Caco-2 (cell line): ENCODE data around the gene EHHADH. TPM values are rescaled to one million over a fixed set of nuclear protein-coding genes. Genes with fewer than 3 reads are reported as not detected.

Experiments used
- BruUV-seq: library from RNA; stranded (reverse); fragments of 400-500 nt; replicated peaks from 2 replicates; lab custom pipeline; 2021; lab: Mats Ljungman, UMichigan
- CTCF ChIA-PET: fragments of 300-600 bp; sonication (Branson Sonifier 250); formaldehyde crosslinking; loops from one replicate; lab custom pipeline; 2022; ENCODE audit warnings: antibody characterized with exemption; lab: Charles Lee
- POLR2A ChIA-PET: fragments of 300-600 bp; sonication (Branson Sonifier 250); formaldehyde crosslinking; loops from one replicate; lab custom pipeline; 2022; ENCODE audit warnings: antibody characterized with exemption; lab: Charles Lee
- DNase-seq, 2 experiments: peaks; one replicate each; pipeline versions ENCODE4 v3.0.0 to v3.0.0-alpha.2; 2020 to 2022
- H3K27me3 ChIP-seq: replicated peaks from 2 replicates; pipeline ENCODE4 v1.6.0; 2011; ENCODE audit warnings: low read length; ENCODE audit not compliant: control insufficient read depth, insufficient read depth
- H3K36me3 ChIP-seq: 2 replicates; pipeline ENCODE4 v1.5.1; 2011; ENCODE audit warnings: low read length; ENCODE audit not compliant: control insufficient read depth, insufficient read depth
- H3K4me1 ChIP-seq: fragments of 250-450 bp; sonication (Bioruptor Pico); 2 replicates; pipeline ENCODE4 v1.5.1; 2020; ENCODE audit warnings: mild to moderate bottlenecking
- H3K4me3 ChIP-seq: 2 replicates; pipeline ENCODE4 v1.5.1; 2011; ENCODE audit warnings: low read depth, mild to moderate bottlenecking, control low read depth, low read length
- H3K9me3 ChIP-seq: fragments of 250-450 bp; sonication (Bioruptor Pico); 2 replicates; pipeline ENCODE4 v1.5.1; 2020; ENCODE audit warnings: mild to moderate bottlenecking, moderate library complexity
- H3K27ac Mint-ChIP-seq: one replicate; pipeline ENCODE4 v1.8.0; 2022; ENCODE audit warnings: mixed read lengths; ENCODE audit not compliant: unreplicated experiment
- H3K27me3 Mint-ChIP-seq: one replicate; pipeline ENCODE4 v1.8.0; 2022; ENCODE audit warnings: mixed read lengths; ENCODE audit not compliant: insufficient read depth, unreplicated experiment
- H3K36me3 Mint-ChIP-seq: one replicate; pipeline ENCODE4 v1.8.0; 2022; ENCODE audit warnings: mild to moderate bottlenecking, mixed read lengths; ENCODE audit not compliant: insufficient read depth, unreplicated experiment
- H3K4me1 Mint-ChIP-seq: one replicate; pipeline ENCODE4 v1.8.0; 2022; ENCODE audit warnings: low read depth, mixed read lengths; ENCODE audit not compliant: unreplicated experiment
- H3K4me3 Mint-ChIP-seq: one replicate; pipeline ENCODE4 v1.8.0; 2022; ENCODE audit warnings: mild to moderate bottlenecking, moderate library complexity, mixed read lengths; ENCODE audit not compliant: unreplicated experiment
- H3K9me3 Mint-ChIP-seq: one replicate; pipeline ENCODE4 v1.8.0; 2022; ENCODE audit warnings: mixed read lengths; ENCODE audit not compliant: unreplicated experiment
- intact Hi-C: fragments of 100-400 bp; cut with micrococcal nuclease; formaldehyde crosslinking; loops from one replicate; pipeline ENCODE4 v1.10.0; 2022; ENCODE audit not compliant: unreplicated experiment
- total RNA-seq: library from RNA; stranded (reverse); gene quantifications from 2 replicates; pipeline ENCODE4 v1.2.3, GENCODE V29; 2022
- TF ChIP-seq, protein P1 (sequence below), 2 experiments: fragments of 200-600 bp in 1 of 2; IDR thresholded peaks; 1 replicate in 1 of 2; 2 replicates in 1 of 2; pipeline versions ENCODE4 v1.5.1 to v1.8.0; 2011 to 2022; ENCODE audit warnings: antibody characterized with exemption in 1 of 2, control low read depth in 1 of 2, inconsistent platforms in 1 of 2, low read depth in 1 of 2, low read length in 1 of 2, mild to moderate bottlenecking in 1 of 2, moderate library complexity in 1 of 2; ENCODE audit not compliant: insufficient read depth in 1 of 2, severe bottlenecking in 1 of 2, unreplicated experiment in 1 of 2

Gene EHHADH
- total RNA-seq, 1 experiment from 2014 or later, result 24.9 TPM

DNA sequence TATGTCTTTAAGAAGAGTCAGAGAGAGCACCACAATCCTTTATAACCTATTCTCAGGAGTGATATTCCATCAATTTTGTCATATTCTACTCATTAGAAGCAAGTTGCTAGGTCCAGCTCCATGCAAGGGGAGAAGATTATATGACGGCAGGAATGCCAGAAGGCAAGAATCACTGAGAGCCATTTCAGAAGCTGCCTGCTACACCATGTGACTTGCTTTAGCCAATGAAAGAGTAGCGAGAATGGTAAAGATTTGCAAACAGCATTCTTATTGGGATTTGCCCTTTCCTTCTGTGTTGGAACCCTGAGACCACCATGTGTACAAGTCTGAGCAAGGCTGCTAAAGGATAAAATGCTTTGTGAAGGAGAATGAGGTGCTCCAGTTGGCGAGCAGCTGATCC, 96.5 kb downstream of the EHHADH start:
- peaks cover 5% of the 10 kb centered on the region for H3K36me3 Mint-ChIP-seq
- no peak for DNase-seq
- no peaks in the 10 kb centered on the region for H3K36me3 ChIP-seq
- H3K4me3 Mint-ChIP-seq, result no peak overlapping the region
- ChIA-PET POLR2A (no interaction called here), CTCF (no interaction called here)
- intact Hi-C loops, result no loop called here
- TF ChIP-seq, protein P1, sequence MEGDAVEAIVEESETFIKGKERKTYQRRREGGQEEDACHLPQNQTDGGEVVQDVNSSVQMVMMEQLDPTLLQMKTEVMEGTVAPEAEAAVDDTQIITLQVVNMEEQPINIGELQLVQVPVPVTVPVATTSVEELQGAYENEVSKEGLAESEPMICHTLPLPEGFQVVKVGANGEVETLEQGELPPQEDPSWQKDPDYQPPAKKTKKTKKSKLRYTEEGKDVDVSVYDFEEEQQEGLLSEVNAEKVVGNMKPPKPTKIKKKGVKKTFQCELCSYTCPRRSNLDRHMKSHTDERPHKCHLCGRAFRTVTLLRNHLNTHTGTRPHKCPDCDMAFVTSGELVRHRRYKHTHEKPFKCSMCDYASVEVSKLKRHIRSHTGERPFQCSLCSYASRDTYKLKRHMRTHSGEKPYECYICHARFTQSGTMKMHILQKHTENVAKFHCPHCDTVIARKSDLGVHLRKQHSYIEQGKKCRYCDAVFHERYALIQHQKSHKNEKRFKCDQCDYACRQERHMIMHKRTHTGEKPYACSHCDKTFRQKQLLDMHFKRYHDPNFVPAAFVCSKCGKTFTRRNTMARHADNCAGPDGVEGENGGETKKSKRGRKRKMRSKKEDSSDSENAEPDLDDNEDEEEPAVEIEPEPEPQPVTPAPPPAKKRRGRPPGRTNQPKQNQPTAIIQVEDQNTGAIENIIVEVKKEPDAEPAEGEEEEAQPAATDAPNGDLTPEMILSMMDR (IDR thresholded peaks at IDR 0.05; ENCODE audit: insufficient read depth in 1 of 2, low read depth in 1 of 2, low read length in 1 of 2, severe bottlenecking in 1 of 2, unreplicated experiment in 1 of 2), result no peak
- H3K27me3 ChIP-seq, result no peaks in the 10 kb centered on the region
- no peak overlapping the region for H3K27ac Mint-ChIP-seq
- no peaks in the 10 kb centered on the region for H3K4me1 Mint-ChIP-seq
- H3K27me3 Mint-ChIP-seq, result no peaks in the 10 kb centered on the region
- no TSS peak for BruUV-seq
- no peaks in the 10 kb centered on the region for H3K4me1 ChIP-seq
- no peak overlapping the region for H3K4me3 ChIP-seq
- H3K9me3 Mint-ChIP-seq, result no peaks in the 10 kb centered on the region
- H3K9me3 ChIP-seq, result no peaks in the 10 kb centered on the region

DNA sequence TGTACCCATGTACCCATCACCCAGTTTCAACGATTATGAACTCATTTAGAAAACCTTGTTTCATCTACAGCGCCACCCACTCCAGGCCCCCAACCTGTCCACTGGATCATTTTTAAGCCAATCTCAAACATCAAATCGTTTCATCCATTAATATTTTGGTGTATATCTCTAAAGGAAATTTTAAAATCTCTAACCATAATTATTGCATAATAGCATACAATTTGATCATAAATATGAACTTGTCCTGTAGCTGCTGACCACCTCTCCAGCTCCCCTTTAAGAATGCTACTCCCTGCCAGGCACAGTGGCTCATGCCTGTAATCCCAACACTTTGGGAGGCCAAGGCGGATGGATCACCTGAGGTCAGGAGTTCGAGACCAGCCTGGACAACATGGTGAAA, 98.2 kb downstream of the EHHADH start:
- Mint-ChIP-seq H3K27ac (no peak overlapping the region), H3K27me3 (peaks cover 3% of the 10 kb centered on the region), H3K9me3 (no peaks in the 10 kb centered on the region), H3K4me1 (no peaks in the 10 kb centered on the region), H3K4me3 (no peak overlapping the region), H3K36me3 (peaks cover 5% of the 10 kb centered on the region)
- H3K9me3 ChIP-seq, result no peaks in the 10 kb centered on the region
- no peaks in the 10 kb centered on the region for H3K27me3 ChIP-seq
- CTCF ChIA-PET, result no interaction called here
- TF ChIP-seq, protein P1 (IDR thresholded peaks at IDR 0.05; ENCODE audit: insufficient read depth in 1 of 2, low read depth in 1 of 2, low read length in 1 of 2, severe bottlenecking in 1 of 2, unreplicated experiment in 1 of 2), result no peak
- no peaks in the 10 kb centered on the region for H3K36me3 ChIP-seq
- intact Hi-C loops, result no loop called here
- H3K4me3 ChIP-seq, result no peak overlapping the region
- no peak for DNase-seq
- no TSS peak for BruUV-seq
- POLR2A ChIA-PET, result no interaction called here
- H3K4me1 ChIP-seq, result no peaks in the 10 kb centered on the region

DNA sequence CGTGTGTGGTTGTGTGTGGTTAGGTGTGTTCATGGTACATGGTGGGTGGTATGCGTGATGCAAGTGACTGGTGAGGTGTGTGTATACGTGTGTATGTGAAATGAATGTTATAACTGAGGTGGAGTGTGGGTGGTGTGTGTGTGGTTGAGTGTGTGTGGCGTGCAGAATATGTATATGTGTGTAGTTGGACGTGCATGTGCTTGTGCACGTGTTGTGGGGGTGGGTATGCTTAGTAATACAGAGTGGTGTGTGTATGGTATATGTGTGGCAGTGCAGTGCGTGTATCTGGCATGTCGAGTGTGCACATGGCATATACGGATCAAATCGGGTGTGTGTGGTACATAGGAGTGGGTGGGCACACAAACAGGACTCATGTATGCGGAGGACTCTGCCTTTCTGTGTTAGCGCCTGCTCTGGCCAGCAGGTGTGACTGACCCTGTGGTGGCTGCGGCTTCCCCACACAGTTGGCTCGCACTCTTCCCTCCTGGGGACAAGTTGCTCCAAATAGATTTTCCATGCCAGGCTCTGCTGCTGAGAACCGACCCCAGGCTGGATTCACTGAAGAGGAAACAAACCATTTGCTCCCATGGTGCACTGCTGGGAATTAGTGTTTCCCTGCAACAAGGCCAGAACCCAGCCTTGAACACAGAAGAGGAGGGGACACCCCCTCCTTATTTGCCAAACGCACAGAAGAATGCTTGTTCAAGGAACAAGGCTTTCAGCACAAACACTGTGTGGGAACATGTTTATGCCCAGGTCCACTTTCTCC, 99.8 kb downstream of the EHHADH start:
- Mint-ChIP-seq H3K9me3 (no peaks in the 10 kb centered on the region), H3K4me3 (no peak overlapping the region), H3K4me1 (no peaks in the 10 kb centered on the region), H3K27me3 (peaks cover 7% of the 10 kb centered on the region), H3K36me3 (peaks cover 5% of the 10 kb centered on the region), H3K27ac (no peak overlapping the region)
- Histone ChIP-seq H3K36me3 (no peaks in the 10 kb centered on the region), H3K4me3 (no peak overlapping the region; the same call in 1 of the 2 replicates), H3K9me3 (no peaks in the 10 kb centered on the region), H3K27me3 (no peaks in the 10 kb centered on the region), H3K4me1 (no peaks in the 10 kb centered on the region)
- CTCF ChIA-PET, result no interaction called here
- intact Hi-C loops, result no loop called here
- TF ChIP-seq, protein P1 (IDR thresholded peaks at IDR 0.05; ENCODE audit: insufficient read depth in 1 of 2, low read depth in 1 of 2, low read length in 1 of 2, severe bottlenecking in 1 of 2, unreplicated experiment in 1 of 2), result no peak
- no TSS peak for BruUV-seq
- POLR2A ChIA-PET, result interaction anchor here (0.6 kb wide), 1 partner anchor 78 kb away, joined by 6 read pairs; no protein-coding TSS in a partner anchor
- no peak for DNase-seq
